Fibroblast of skin of abdomen (primary cell): ENCODE measurements around the gene NCOA7.
"Not testable (repeated sequence)": the region's sequence is repeated elsewhere in the genome, so short reads cannot be mapped to it uniquely, and the experiment has no call there.

Source experiments
- DNase-seq: peaks from one replicate; pipeline ENCODE4 v3.0.0-alpha.2; 2013

NCOA7 gene

GRCh38 chr6:125836466-125836865, 45.7 kb downstream of the NCOA7 start:
- no peak for DNase-seq

- no peak for DNase-seq
Observed at GRCh38 chr6:125839471-125839870, 48.7 kb downstream of the NCOA7 start.

DNA sequence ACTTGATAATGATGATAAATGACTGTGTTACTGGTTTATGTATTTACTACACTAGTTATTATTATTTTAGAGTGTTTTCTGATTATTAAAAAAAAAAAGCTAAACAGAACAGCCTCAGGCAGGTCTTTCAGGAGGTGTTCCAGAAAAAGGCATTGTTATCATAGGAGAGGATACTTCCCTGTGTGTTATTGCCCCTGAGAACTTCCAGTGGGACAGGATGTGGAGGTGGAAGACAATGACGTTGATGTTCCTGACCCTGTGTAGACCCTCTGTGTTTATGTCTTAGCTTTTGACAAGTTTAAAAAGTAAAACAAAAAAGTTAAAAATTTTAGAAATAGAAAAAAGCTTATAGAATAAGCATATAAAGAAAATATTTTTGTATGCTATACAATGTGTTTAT, 49.1 kb downstream of the NCOA7 start:
- no peak for DNase-seq

DNA sequence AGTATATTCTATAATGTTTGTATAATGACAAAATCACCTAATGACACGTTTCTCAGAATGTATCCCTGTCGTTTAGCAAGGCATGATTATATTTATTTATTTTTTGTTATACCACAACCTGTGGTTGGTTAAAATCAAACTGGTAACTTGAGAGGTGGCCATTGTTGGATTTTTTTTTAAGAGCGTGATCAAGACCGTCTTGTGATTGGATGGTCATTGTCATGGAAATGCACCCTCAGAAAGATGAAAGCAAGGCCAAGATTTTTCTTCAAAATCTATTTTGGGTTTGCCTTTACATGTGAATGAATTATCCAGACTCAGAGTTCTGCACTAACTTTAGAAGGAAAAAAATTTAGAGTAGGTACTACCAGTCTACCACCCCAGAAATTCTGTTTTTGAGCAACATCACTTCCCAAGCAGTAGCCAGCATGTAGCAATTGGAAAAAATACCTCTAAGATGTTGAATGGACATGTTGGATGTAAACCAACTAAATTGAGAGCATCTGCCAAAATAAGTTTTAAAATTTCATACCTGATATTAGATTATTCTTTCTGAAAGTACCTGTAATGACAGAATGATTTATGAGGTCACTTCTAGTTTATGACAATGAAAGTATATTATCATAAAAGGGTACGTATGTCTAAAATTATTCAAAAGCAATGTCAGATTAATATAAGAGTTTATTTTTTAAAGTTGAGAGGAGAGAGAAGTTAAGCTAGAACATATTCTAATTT, 50.8 kb downstream of the NCOA7 start:
- no peak for DNase-seq

DNA sequence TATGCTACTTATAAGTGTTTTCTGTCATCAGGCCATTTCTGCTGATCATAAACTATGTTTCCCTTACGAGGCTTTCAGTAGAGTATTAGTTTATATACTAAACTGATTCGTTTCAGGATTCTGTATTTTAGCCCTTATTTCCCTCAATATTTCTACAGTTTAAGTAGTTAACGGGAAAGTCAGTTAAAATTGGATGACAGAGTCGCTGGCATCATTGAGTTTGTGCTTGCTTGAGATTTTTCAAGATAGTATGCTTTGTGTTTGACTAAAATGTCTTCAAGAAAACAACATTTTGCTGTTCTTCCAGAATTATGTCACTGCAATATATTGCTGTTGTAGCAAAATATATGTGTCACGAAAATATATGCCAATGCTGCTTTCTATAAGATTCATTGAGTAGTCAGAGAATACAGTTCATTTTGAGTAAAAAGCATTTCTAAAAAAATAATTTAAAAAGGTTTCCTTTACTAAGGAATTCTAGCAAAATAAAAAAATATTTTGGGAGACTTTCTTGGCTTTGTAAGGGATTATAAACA, 51.4 kb downstream of the NCOA7 start:
- no peak for DNase-seq

- no peak for DNase-seq
Observed at GRCh38 chr6:125843593-125843992, 52.8 kb downstream of the NCOA7 start.

DNA sequence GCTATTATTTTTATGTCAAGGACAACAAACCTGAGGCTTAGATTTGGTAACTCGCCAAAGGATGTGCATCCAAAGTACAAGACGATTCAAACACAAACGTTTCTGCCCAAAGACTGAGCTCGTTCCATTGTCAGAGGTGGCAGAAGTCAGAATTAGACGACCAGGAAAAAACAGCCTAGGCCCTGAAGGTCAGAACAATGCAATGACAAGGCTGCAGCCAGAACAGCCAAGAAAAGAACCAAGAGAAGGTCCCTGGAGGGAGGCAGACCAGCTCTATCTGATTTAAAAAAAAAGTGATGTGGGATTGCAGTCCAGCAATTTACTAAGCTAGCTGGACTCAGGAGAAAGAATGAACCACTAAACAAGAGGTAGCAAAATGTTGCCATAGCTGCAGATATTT, 54.2 kb downstream of the NCOA7 start:
- no peak for DNase-seq

DNA sequence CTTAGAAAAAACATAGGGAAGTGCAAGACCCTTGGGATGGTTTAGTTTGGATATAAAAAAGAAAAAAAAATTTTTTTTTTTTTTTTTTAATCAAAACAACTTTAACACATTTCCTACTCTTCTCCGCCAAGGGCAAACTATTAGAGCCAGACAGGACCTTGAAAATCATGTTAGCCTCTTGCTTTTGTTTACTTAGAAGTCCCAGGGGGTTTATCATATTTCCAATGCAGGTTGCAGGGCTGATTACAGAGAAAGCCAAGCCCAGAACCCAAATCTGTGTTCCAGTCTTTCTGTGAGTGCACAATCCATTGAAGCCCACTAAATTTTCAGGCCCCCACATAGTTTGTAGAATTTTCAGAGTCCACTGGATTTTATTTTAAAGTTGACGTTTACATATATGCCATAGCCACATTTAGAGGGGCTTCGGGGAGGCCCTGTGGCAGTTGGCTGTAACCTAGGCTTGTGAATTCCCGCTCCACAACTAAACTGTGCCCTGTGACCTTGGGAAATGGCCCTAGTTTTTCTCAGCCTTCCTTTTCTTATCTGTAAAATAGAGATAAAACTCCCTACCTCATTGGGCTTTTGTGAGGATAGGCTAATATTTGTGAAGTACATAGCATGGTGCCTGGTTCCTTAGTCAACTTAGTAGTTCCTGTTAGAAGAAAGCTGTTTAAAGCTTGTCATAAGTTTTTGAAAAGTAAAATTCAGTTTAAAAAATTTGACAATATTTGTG, 55.7 kb downstream of the NCOA7 start:
- no peak for DNase-seq

DNA sequence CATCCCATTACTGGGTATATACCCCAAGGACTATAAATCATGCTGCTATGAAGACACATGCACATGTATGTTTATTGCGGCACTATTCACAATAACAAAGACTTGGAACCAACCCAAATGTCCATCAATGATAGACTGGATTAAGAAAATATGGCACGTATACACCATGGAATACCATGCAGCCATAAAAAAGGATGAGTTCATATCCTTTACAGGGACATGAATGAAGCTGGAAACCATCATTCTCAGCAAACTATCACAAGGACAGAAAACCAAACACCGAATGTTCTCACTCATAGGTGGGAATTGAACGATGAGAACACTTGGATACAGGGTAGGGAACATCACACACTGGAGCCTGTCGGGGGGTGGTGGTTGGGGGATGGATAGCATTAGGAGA, 57.5 kb downstream of the NCOA7 start:
- DNase-seq = not testable (repeated sequence)

DNA sequence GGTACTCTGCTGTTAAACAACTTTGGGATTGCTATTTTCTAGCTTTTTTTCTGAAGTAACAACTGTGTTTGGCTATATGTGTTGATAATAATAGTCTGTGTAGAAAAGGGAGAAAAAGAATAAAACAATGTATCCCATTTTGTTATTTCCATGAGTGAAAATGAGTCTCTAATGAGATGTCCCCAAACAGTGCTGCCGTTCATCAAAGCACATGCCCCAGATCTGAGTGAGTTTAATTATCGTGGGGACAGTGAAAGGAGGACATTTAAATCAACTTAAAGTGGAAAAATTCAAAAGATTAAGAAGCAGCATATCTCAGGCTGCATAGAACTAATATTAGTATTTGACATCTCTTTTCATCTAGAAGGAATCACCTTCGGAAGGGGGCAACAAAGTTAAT, 59.6 kb downstream of the NCOA7 start:
- DNase-seq = no peak

- DNase-seq = no peak
Observed at GRCh38 chr6:125852587-125852986, 61.8 kb downstream of the NCOA7 start.

DNA sequence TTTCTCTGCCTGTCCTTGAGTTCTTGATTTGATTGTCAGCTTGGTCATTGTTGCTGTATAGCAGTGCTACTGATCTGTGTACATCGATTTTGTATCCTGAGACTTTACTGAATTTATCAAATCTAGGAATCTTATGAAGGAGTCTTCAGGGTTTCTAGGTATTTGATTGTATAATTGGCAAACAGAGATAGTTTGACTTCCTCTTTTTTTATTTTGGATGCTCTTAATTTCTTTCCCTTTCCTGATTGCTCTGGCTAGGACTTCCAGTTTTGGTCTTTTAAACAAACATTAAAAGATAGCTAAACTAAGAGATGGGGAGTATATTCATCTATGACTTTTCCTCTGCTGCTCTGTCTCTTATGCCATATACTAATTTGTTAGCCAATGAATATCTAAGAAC, 62.4 kb downstream of the NCOA7 start:
- no peak for DNase-seq

- no peak for DNase-seq
Observed at GRCh38 chr6:125853756-125854155, 63.0 kb downstream of the NCOA7 start.

- DNase-seq = no peak
Observed at GRCh38 chr6:125854355-125854754, 63.6 kb downstream of the NCOA7 start.

DNA sequence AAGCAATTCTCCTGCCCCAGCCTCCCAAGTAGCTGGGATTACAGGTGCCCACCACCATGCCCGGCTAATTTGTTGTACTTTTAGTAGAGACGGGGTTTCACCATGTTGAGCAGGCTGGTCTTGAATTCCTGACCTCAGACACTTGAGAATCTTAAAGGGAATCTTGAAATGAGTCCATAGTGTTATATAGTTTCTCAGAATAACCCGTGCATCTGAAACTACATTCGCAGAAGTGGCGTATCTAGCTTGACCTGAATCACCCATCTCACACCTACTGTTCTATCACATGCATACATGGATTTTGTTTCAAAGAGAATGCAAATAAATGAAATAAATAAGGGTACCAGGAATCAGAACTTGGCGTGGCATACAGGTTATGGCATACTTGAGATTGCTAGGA, 65.0 kb downstream of the NCOA7 start:
- no peak for DNase-seq

DNA sequence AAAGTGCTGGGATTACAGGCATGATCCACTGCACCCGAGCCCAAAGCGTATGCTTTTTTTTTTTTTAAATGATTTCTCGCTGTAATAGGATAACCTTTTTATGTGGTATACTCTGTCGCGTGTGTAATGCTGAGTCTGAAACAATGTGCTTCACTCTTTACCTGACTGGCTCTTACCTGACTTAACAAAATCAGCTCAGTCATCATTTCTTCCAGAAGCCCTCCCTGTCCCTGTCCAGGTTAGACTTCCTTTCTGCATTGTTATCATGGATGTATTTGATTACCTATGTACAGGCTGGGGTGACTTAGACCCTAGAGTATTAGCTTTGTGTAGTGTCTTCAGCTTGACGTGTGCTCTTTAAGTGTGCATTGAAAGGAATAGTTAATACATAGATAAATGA, 67.1 kb downstream of the NCOA7 start:
- DNase-seq = no peak

- DNase-seq = peak; percentile 59
Observed at GRCh38 chr6:125858427-125859320, 67.9 kb downstream of the NCOA7 start.

DNA sequence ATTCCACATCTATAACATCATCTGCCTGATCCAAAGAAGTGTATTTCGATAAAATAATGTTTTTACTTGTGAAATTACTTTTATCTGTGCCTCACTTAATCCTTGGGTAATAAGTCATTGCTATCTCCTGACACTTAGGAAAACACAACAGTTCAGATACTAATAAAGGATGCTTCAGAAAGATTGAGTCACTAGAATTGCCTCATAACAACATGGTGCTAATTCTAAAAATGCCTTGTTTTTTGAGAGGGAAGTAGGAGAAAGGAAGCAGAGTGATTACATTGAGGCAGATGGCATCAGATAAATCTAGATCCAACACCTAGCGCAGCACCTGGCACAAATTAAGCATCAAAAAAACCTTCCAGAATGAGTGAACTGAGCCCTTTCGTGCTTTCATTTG, 69.0 kb downstream of the NCOA7 start:
- no peak for DNase-seq

- no peak for DNase-seq
Observed at GRCh38 chr6:125863023-125863422, 72.3 kb downstream of the NCOA7 start.

DNA sequence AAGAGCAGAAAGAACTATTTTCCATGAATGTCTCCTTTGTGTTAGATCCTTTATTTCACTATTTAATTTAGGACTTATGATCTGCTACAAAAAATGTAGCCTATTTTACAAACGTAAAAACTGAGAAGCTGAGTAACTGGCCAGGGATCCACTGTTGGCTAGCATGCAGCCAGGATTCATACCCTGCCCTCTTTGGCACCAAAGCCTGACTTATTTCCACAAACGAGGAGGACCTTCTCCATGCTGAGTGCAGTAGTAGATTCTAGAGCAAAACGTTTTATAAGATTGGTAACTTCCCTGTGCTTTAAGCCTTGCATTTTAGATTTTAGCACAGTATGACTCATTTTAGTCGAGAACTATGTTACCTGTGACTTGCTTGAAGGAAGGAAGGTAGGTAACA, 74.3 kb downstream of the NCOA7 start:
- DNase-seq = no peak

DNA sequence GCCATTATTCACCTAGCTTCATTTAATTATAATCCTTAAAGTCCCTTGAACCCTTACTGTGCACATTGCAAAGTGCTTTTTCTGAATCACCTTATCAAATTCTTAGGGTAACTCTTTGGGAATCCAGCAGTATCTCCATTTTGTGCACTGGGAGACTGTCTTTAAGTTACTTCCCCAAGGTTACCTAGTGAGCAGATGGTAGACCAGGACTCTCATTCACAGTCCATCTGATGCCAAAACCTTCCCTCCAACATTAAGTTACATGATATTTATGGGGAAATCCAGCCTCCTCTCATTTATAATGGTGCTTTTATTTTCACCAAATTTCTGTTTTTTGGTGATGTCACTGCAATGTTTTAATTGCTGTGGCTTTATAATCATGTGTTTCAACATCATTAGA, 75.7 kb downstream of the NCOA7 start:
- DNase-seq = no peak

DNA sequence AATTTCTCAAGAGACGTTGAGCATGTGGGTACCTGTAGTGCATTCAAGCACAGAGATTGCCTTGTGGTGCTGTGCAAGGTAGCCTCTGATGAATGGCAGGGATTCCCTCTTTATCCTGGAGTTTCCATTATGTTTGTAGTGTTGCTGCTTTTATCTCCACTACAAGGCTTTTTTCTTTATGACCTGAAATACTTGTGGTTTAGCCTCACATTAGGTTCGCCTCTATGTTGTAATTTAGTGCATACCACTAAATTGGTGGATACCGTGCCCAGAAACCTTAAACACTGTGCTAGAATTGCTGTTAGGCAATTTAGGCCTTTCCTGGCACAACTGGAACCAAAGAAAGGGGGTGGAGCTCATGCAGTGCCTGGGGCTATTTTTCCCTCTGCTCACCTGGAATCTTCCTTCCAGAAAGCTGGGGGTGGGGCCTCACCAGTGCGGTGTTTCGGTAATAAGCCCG, 76.8 kb downstream of the NCOA7 start:
- DNase-seq = peak; percentile 49

GRCh38 chr6:125868252-125868651, 77.5 kb downstream of the NCOA7 start:
- DNase-seq = no peak
